Hematopoietic multipotent progenitor cell treated with erythropoietin and hydrocortisone succinate and interleukin-3 and kit ligand, for 4 days (in vitro differentiated cells): ENCODE results near the gene GALNT2.

Source experiments
- DNase-seq: peaks from one replicate; pipeline ENCODE4 v3.0.0-alpha.2; 2015

Gene GALNT2

DNA sequence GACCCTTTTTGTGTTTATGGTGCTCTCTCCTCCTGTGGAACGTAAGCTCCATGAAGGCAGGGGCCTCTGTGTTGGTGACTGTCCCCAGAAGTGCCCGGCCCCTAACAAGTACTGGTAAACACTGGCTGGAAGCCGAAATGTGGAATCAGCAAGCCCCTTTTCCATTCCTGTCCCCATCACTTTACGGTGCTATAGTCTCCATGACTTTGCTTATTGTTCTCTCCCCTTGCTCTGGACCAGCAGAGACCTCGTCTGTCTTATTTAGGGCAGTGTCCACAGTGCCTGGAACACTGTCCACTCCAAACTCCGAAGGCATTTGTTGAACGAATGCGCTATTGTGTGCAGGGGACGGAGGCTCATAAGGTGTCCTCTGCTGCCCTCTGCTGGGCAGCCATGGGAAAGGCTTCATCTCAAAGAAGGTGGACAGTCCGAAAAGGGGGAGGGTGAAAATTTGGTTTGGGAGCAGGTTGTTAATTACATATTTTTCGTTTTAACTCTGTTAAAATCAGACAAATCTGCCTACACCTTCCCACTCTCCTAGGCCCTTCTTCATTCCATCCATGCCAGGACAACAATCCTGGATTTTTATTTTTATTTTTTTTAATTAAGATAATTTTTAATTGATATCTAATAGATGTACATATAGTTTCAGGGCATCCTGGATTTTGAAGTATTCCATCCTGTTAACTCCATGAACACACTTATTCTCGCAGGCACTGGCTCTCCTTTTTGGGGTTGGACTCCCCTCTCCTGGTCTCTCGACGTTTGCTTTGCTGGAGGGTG lies 243.5 kb downstream of the GALNT2 start:
- peak; percentile 88 for DNase-seq

GRCh38 chr1:230312676-230313075 lies 245.6 kb downstream of the GALNT2 start:
- DNase-seq = no peak

GRCh38 chr1:230313453-230314141 lies 246.6 kb downstream of the GALNT2 start:
- DNase-seq = no peak

GRCh38 chr1:230314142-230314470 lies 247.1 kb downstream of the GALNT2 start:
- DNase-seq = no peak

DNA sequence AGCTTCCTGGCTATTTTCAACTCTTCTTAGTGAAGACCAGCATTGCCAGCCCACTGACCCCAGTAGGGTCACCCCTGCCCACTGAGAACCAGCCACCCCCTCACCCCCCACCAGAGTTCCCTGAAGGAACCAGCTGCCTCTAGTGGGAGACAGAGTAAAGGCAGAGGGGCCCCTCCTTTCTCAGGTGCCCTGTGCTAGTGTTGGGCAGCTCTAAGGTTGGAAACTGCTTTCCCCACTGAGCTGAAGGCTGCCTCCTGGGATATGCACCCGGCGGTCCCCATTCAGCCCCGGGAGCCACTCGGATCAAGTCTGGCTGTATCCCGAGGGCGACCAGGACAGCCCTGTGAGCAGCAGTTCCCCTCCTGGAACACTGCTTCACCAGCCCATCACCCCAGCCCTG lies 248.1 kb downstream of the GALNT2 start:
- DNase-seq = no peak

- DNase-seq = no peak
These were observed 250.1 kb downstream of the GALNT2 start for GRCh38 chr1:230316864-230317745.

DNA sequence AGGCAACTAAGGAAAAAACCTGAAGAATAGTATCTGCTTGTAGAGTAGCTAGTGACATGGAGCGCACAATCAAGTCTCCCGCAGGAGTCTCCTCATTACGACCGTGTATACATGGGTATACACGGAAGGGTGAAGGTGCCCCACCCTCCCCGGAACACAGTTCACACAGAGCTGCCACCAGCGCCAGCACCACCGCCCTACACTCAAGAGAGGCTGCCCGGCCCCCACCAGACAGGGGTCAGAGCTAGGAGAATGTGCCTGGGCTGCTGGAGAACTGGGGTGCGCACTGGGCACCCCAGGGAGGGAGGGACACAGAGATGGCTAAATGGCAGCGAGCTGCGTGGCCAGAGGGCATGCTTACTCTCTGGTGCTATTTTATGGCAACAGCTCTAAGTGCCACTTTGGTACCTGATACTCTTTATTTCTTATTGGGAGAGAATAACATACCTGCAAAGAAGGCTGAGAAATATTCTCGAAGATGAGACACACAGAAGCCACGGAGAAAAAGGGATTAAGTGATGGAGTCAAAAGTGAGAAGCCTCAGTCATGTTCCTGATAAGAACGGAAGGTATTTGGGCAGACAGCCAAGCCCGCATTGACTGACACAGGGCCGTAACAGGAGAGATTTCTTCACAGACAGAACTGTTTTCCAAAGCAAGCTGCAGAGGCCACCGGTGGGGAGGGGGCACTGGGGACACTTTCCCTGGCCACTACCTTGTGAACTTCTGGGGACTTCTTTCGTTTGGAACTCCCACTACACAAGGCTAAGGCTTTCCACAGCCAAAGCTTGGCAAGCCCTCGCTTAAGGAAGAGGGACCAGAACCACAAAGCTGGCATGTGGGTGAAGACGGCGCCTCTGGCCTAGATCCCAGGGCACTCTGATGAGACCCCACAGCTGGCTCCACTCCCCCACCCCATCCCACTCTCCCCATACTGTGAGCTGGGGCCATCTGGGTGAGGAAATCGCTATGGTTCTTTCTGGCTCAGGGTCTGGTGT lies 251.1 kb downstream of the GALNT2 start:
- DNase-seq = peak; percentile 47

- DNase-seq = no peak
These were observed 252.1 kb downstream of the GALNT2 start for GRCh38 chr1:230319014-230319747.

GRCh38 chr1:230320804-230321203 lies 253.8 kb downstream of the GALNT2 start:
- DNase-seq = no peak

- no peak for DNase-seq
These were observed 254.3 kb downstream of the GALNT2 start for GRCh38 chr1:230321341-230321740.

GRCh38 chr1:230321741-230322420 lies 254.8 kb downstream of the GALNT2 start:
- DNase-seq = no peak

GRCh38 chr1:230322421-230322756 lies 255.4 kb downstream of the GALNT2 start:
- no peak for DNase-seq

GRCh38 chr1:230322967-230323547 lies 256.0 kb downstream of the GALNT2 start:
- no peak for DNase-seq

GRCh38 chr1:230323686-230324085 lies 256.6 kb downstream of the GALNT2 start:
- no peak for DNase-seq

DNA sequence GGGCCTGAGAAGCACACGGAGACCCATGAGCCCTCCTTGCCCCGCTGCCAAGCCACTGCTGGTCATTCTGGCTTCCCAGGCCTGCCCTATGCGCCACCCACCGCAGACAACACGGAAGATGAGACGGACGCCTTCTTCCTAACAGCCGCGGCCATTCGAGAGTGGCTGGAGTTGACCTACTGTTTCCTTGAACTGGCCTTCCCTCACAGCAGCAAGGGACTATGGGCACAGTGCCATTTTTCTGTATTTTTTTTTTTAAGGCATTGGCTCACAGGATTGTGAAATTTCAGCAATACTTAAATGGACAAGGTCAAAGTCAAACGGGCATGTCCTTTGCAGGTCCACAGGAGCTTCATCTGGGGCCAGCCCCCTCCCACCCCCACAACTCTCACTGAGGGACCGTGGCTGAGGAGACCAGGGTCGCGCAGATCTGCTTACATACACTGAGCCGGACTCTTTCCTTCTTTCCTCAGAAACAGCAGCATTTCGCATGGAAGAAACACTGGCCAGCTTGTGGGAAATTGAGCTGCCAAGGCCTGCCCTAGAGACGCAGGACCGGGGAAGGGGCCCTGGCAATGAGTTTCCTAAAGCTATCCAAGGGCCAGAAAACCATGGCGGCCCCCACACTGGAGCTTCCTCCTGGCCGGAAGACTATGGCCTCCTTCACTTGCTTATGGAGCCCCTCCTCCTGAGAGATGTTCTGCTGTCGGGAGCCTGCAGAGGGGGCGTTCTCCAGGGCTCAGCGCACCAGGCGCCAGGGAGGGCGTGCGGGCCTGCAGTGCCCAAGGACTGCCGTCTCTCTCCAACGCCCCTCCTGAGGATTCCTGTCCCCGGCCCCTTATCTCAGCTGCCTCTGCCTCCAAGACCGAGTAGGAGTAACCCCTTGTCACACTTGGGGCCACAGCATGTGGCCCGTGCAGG lies 260.2 kb downstream of the GALNT2 start:
- DNase-seq = no peak

DNA sequence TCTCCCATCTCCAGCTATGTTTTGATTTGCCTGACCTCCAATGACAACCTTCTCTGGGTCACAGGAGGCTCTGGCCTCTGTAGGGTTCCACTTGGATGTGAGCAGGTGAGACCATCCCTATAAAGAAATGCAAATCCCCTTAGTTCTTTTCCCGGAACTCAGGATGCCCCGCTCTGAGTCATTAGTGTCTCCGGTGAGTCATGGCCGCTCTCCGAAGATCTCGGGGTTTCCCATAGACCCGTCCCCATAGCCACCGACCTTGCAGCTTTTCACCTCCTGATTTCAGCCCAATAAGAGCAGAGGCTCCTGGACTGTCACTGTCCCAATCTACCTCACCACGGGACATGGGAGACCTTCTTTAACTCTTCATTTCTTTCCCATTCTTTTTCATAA lies 260.9 kb downstream of the GALNT2 start:
- DNase-seq = no peak

- DNase-seq = no peak
These were observed 261.4 kb downstream of the GALNT2 start for GRCh38 chr1:230328342-230329015.

DNA sequence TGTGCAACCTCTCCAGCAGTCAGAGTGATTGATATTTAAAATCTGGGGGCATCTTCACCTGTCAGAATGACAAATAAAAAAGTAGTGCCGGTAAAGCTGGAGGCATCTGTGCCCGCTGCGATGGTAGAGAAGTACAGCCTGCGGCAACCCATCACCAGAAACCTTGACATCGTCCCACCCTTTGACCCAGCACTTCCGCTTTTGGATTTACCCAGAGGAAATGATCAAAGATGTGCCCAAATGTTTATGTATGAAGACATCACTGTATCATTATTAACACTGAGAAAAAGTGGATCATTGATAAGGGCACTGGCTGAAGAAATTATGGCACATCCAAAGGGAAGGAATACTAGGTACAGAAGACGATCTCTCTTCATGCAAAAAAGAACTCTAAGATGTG lies 263.1 kb downstream of the GALNT2 start:
- DNase-seq = no peak
